Stimulated activated effector memory CD8-positive, alpha-beta T cell treated with anti-CD3 and anti-CD28 coated beads, Interleukin-12 subunit alpha, Interleukin-12 subunit beta, amount 100 ng/mL, for 72 hours (primary cell): ENCODE measurements around the gene SLC46A2.

Experiments used
- ATAC-seq: fragments of 150-1000 bp; cut with Tn5 transposase; 2 replicates; pipeline ENCODE4 v1.10.0; 2021
- DNase-seq, 2 donors: peaks; one replicate each; pipeline ENCODE4 v3.0.0; 2021 to 2022; ENCODE audit warnings: low spot score in 2 of 2
- H3K27ac Mint-ChIP-seq: one replicate; pipeline ENCODE4 v1.8.0; 2022; ENCODE audit warnings: mild to moderate bottlenecking, mixed read lengths
- H3K36me3 Mint-ChIP-seq: one replicate; pipeline ENCODE4 v1.8.0; 2022; ENCODE audit warnings: mild to moderate bottlenecking, mixed read lengths
- H3K4me1 Mint-ChIP-seq: one replicate; pipeline ENCODE4 v1.8.0; 2022; ENCODE audit warnings: mixed read lengths
- H3K4me3 Mint-ChIP-seq: one replicate; pipeline ENCODE4 v1.8.0; 2022; ENCODE audit warnings: mild to moderate bottlenecking, mixed read lengths
- H3K9me3 Mint-ChIP-seq: one replicate; pipeline ENCODE4 v1.8.0; 2022; ENCODE audit warnings: mixed read lengths

The SLC46A2 gene

GRCh38 chr9:112854657-112855056 lies 36.0 kb downstream of the SLC46A2 start:
- ATAC-seq (no peak), DNase-seq (no peak)
- H3K4me3 Mint-ChIP-seq: no peak overlapping the region
- peak overlapping the region; percentile 82 for H3K27ac Mint-ChIP-seq
- no peaks in the 10 kb centered on the region for H3K9me3 Mint-ChIP-seq
- H3K36me3 Mint-ChIP-seq: peaks cover 9% of the 10 kb centered on the region
- peaks cover 21% of the 10 kb centered on the region for H3K4me1 Mint-ChIP-seq

DNA sequence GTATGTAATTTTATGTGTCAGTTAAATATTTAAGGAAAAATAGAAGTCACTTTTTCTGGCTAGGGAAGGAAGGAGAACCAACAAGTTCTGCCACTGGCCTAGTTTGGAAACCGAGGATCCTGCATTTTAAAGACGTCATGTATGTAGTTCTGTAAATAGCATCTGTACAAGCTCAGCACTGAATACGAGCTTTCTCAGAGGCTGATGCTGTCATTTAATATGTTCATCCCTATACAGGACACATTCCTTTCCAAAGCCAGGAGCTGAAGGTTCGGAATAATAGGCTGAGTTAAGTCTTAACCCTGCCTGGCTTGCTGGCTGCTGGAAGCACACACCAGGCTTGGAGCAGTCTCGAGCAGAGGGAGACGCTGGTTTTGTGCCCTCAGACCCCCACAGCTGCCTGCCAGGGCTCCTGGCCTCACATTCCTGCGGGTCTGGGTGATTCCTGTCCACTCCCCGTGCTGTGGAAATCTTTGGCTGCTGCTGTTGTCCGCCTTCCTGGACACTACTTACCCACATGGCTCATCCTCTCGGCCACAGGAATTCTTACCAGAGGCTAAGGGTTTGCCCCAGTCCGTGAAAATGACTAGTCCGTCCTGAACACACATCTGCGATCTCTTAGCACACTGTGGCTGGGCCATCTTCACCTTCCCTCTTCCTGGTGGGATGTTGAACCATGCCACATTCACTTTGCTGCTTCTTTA lies 36.6 kb downstream of the SLC46A2 start:
- peaks cover 9% of the 10 kb centered on the region for H3K36me3 Mint-ChIP-seq
- no peak overlapping the region for H3K4me3 Mint-ChIP-seq
- H3K9me3 Mint-ChIP-seq: no peaks in the 10 kb centered on the region
- no peak for DNase-seq
- peaks cover 21% of the 10 kb centered on the region for H3K4me1 Mint-ChIP-seq
- no peak overlapping the region for H3K27ac Mint-ChIP-seq
- no peak for ATAC-seq

DNA sequence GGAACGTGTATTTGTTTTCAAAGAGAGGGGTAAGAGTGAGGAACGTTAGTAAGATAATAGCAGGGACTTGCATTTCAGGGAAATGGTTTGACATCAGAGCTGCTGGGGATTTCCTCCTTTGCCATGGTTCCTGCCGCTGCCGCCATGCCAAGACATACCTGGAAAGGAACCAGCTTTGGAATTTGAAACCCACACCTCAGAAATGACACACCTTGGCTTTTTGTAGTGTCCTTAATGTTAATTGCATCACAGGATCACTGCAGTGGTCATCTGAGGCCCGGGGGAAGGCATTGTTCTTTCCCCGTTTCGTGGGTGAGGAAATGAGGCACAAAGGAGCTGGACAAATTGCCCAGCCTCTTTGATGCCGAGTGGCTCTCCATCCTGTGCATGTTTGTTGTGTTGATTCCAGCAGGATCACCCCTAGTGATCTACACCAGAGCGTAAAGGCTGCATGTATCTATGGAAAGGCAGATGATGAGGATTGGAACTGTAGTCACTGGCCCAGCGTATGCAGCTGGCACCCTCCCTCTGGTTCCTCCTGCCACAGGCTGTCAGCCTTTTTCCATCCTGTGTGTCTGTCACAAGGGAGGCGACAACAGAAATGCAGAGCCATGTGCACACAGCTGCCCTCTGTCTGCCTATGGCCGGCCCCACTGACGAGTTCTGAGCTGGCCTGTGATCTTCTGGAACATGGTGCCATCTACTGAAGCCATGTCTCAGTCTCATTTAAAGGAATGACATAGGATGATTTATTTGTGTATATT lies 37.8 kb downstream of the SLC46A2 start:
- H3K36me3 Mint-ChIP-seq: peaks cover 9% of the 10 kb centered on the region
- ATAC-seq: no peak
- no peak overlapping the region for H3K4me3 Mint-ChIP-seq
- no peaks in the 10 kb centered on the region for H3K9me3 Mint-ChIP-seq
- no peak overlapping the region for H3K27ac Mint-ChIP-seq
- H3K4me1 Mint-ChIP-seq: peaks cover 15% of the 10 kb centered on the region
- no peak for DNase-seq

DNA sequence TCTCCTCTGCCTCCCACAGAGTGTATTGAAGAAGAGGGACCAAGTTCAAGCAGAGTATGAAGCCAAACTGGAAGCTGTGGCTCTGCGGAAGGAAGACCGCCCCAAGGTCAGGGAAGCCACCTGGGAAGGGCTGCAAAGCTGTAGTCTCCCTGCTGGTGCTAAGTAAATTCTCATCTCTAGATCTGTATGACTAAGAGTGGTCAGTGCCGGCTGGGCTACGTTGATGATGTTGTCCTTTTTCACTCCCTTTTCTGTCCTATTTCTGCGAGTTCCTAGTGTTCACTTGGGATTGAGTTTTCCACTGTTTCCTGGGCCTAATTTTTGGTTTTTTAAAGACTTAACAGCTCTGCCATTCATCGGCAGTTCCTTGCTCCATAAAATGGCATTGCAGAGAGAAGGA lies 39.8 kb downstream of the SLC46A2 start:
- Mint-ChIP-seq H3K27ac (no peak overlapping the region), H3K36me3 (peaks cover 9% of the 10 kb centered on the region)

GRCh38 chr9:112849363-112849922 lies 41.2 kb downstream of the SLC46A2 start:
- no peak overlapping the region for H3K4me3 Mint-ChIP-seq
- ATAC-seq (peak; percentile 66), DNase-seq (no peak)
- H3K4me1 Mint-ChIP-seq: peaks cover 9% of the 10 kb centered on the region
- H3K9me3 Mint-ChIP-seq: no peaks in the 10 kb centered on the region
- no peak overlapping the region for H3K27ac Mint-ChIP-seq
- peaks cover 9% of the 10 kb centered on the region for H3K36me3 Mint-ChIP-seq

More for the DNA sequence above, 39.8 kb downstream of the SLC46A2 start:
- Mint-ChIP-seq H3K4me1 (peaks cover 11% of the 10 kb centered on the region), H3K4me3 (no peak overlapping the region), H3K9me3 (no peaks in the 10 kb centered on the region)
- DNase-seq: no peak
- no peak for ATAC-seq

GRCh38 chr9:112848316-112849151 lies 42.1 kb downstream of the SLC46A2 start:
- H3K27ac Mint-ChIP-seq: no peak overlapping the region
- peaks cover 9% of the 10 kb centered on the region for H3K36me3 Mint-ChIP-seq
- H3K9me3 Mint-ChIP-seq: no peaks in the 10 kb centered on the region
- DNase-seq (no peak), ATAC-seq (no peak)
- peaks cover 18% of the 10 kb centered on the region for H3K4me1 Mint-ChIP-seq
- no peak overlapping the region for H3K4me3 Mint-ChIP-seq

- ATAC-seq: no peak
- Mint-ChIP-seq H3K9me3 (no peaks in the 10 kb centered on the region), H3K4me1 (peaks cover 23% of the 10 kb centered on the region), H3K4me3 (no peak overlapping the region), H3K27ac (no peak overlapping the region), H3K36me3 (no peaks in the 10 kb centered on the region)
- DNase-seq: no peak
Observed at GRCh38 chr9:112846528-112847488, 43.9 kb downstream of the SLC46A2 start.

GRCh38 chr9:112844771-112845542 lies 45.7 kb downstream of the SLC46A2 start:
- no peak overlapping the region for H3K27ac Mint-ChIP-seq
- peak; percentile 47 for ATAC-seq
- H3K36me3 Mint-ChIP-seq: no peaks in the 10 kb centered on the region

GRCh38 chr9:112842555-112842954 lies 48.1 kb downstream of the SLC46A2 start:
- Mint-ChIP-seq H3K4me1 (peaks cover 23% of the 10 kb centered on the region), H3K27ac (peak overlapping the region; percentile 18)

More at GRCh38 chr9:112844771-112845542, 45.7 kb downstream of the SLC46A2 start:
- Mint-ChIP-seq H3K4me3 (no peak overlapping the region), H3K4me1 (peaks cover 23% of the 10 kb centered on the region), H3K9me3 (no peaks in the 10 kb centered on the region)
- peak; percentile 75 to 88 for DNase-seq

GRCh38 chr9:112841261-112841660 lies 49.4 kb downstream of the SLC46A2 start:
- Mint-ChIP-seq H3K9me3 (no peaks in the 10 kb centered on the region), H3K36me3 (peaks cover 12% of the 10 kb centered on the region), H3K4me1 (peaks cover 23% of the 10 kb centered on the region), H3K4me3 (no peak overlapping the region), H3K27ac (no peak overlapping the region)
- no peak for DNase-seq
- no peak for ATAC-seq

More at GRCh38 chr9:112842555-112842954, 48.1 kb downstream of the SLC46A2 start:
- H3K36me3 Mint-ChIP-seq: peaks cover 12% of the 10 kb centered on the region
- H3K4me3 Mint-ChIP-seq: no peak overlapping the region
- DNase-seq: no peak
- ATAC-seq: no peak
- H3K9me3 Mint-ChIP-seq: no peaks in the 10 kb centered on the region

GRCh38 chr9:112839331-112839730 lies 51.3 kb downstream of the SLC46A2 start:
- no peaks in the 10 kb centered on the region for H3K9me3 Mint-ChIP-seq
- no peak overlapping the region for H3K27ac Mint-ChIP-seq
- no peak for DNase-seq
- H3K4me1 Mint-ChIP-seq: peaks cover 12% of the 10 kb centered on the region
- peaks cover 12% of the 10 kb centered on the region for H3K36me3 Mint-ChIP-seq
- ATAC-seq: no peak
- no peak overlapping the region for H3K4me3 Mint-ChIP-seq

DNA sequence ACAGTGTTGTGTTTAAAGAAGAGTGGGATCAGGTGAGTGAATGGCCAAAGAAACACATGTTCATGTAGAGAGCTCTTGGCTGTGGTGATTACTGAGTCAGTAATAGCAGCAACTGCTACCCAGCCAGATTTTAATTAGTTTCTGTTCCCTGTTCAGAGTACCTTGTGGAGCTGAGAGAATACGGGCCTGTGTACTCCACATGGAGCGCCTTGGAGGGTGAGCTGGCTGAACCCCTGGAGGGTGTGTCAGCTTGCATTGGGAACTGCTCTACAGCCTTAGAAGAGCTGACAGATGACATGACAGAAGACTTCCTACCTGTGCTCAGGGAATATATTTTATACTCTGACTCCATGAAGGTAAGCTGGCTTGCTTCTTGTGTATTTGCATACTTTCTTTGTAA lies 52.3 kb downstream of the SLC46A2 start:
- no peaks in the 10 kb centered on the region for H3K9me3 Mint-ChIP-seq
- no peak overlapping the region for H3K27ac Mint-ChIP-seq
- H3K36me3 Mint-ChIP-seq: peaks cover 12% of the 10 kb centered on the region
- DNase-seq (no peak), ATAC-seq (no peak)
- H3K4me3 Mint-ChIP-seq: no peak overlapping the region
- peaks cover 4% of the 10 kb centered on the region for H3K4me1 Mint-ChIP-seq

DNA sequence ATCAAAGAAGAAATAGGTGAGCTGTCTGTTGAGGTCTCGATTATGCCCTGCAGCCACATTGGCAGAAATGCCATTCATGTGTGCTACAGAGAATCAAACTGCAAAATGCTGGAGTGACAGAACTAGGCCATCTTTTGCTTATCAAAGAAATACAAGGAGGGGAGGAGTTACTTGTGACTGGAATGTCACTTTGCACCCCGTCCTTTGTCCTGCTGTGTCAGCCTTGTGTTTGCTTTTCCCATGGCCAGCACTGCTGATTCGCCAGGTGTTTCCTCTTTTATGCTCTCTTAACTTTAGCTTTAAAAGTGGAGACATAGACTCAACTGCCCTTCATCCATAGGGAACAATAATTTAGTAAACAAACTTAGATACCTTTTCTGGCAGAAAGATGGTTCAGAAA lies 54.3 kb downstream of the SLC46A2 start:
- DNase-seq (no peak), ATAC-seq (no peak)
- peaks cover 12% of the 10 kb centered on the region for H3K36me3 Mint-ChIP-seq
- H3K9me3 Mint-ChIP-seq: no peaks in the 10 kb centered on the region
- no peak overlapping the region for H3K27ac Mint-ChIP-seq
- H3K4me1 Mint-ChIP-seq: no peaks in the 10 kb centered on the region
- no peak overlapping the region for H3K4me3 Mint-ChIP-seq

- Mint-ChIP-seq H3K4me3 (no peak overlapping the region), H3K36me3 (peaks cover 3% of the 10 kb centered on the region), H3K9me3 (no peaks in the 10 kb centered on the region), H3K4me1 (no peaks in the 10 kb centered on the region), H3K27ac (no peak overlapping the region)
- DNase-seq (no peak), ATAC-seq (no peak)
Observed at GRCh38 chr9:112833081-112833480, 57.6 kb downstream of the SLC46A2 start.
